GM08714 (cell line): ENCODE results near the gene PLA2G6.
"Not testable (repeated sequence)": the region's sequence is repeated elsewhere in the genome, so short reads cannot be mapped to it uniquely, and the experiment has no call there.

Experiments
- H3K4me3 ChIP-seq: fragments of 200-500 bp; sonication (Bioruptor generic); 2 replicates; pipeline ENCODE4 v1.5.1; 2014; ENCODE audit warnings: mild to moderate bottlenecking, low read length, inconsistent platforms
- ZNF274 ChIP-seq: IDR thresholded peaks from 2 replicates; pipeline ENCODE4 v1.6.1; 2012; ENCODE audit warnings: mild to moderate bottlenecking, low read depth, low read length

PLA2G6 gene

DNA sequence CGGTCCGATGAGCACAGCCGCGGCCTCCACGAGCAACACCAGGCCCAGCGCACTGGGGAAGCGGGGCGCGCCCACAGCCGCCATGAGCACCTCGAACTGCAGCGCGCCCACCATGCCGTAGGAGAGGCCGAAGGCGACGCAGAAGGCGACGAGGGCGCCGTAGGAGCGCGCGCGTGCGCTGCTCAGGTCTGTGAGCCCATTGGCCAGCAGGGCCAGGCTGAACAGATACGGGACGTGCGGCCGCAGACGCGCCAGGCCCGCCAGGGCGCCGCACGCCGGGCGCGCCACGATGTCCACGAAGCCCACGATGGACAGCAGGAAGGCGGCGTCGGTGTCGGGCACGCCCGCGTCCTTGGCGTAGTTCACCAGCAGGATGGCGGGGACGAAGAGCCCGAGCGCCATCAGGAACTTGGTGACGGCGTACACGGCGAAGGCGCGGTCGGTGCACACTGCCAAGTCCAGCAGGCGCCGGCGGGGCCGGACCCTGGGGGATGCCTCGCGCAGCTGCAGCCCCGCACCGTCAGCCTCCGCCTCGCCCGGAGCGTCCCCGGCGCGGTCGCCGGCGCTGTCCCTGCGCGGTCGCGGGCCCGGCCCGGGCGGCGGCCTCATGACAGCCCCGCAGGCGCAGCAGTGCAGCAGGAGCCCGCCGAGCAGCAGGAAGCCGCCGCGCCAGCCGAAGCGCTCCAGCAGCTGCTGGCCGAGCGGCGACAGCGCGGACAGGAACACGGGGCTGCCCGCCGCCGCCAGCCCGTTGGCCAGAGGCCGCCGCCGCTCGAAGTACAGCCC lies 100.6 kb downstream of the PLA2G6 start:
- no peak for TF ChIP-seq ZNF274
- no peak overlapping the region for H3K4me3 ChIP-seq

DNA sequence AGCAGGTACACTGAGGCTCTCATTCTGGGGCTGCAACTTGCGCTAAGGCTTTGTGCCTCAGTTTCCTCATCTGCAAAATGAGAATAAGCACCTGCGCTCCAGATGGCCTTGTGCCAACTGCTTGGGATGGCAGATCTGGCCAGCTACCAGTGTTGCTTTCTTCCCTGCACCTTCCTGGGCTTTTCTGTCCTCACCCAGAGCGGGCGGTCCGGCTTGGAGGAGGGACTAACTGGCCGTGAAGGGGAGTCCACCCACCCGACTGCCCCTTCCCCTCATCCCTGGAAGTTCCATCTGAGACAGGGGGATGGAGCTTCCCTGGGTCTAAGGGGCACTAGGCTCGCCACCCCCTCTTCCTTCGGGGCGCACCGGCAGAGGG lies 101.2 kb downstream of the PLA2G6 start:
- H3K4me3 ChIP-seq: no peak overlapping the region
- TF ChIP-seq ZNF274: no peak

DNA sequence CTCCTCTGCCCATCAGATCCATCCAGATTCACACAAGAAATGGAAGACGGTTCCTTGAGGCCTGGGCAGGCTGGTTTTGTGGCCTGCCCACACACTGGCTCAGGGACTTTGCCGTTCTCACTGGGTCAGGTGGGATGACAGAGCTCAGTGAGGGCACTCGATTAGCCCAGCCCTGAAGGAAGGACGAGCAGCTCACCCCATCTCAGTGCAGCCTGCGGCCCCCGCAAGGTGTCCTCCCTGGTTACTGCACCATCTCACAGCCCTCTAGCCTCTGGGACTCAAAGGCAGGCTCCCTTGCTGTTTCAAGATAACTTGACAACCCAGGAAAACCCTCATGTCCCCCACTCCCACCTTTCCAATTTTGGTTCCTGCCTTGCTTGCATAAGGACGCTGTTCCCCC lies 101.8 kb downstream of the PLA2G6 start:
- TF ChIP-seq ZNF274: no peak
- H3K4me3 ChIP-seq: no peak overlapping the region

DNA sequence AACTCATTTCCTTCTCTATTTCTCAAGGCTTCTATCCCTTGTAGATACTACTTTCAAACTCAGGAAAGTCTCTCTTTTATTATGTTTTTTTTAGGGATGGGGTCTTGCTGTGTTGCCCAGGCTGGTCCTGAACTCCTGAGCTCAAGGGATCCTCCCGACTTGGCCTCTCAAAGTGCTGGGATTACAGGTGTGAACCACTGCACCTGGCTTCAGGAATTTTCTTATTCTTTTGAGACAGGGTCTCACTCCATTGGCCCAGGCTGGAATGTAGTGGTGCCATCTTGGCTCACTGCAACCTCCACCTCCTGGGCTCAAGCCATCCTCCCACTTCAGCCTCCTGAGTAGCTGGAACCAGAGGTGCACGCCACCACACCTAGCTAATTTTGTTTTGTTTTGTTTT lies 102.4 kb downstream of the PLA2G6 start:
- not testable (repeated sequence) for H3K4me3 ChIP-seq

DNA sequence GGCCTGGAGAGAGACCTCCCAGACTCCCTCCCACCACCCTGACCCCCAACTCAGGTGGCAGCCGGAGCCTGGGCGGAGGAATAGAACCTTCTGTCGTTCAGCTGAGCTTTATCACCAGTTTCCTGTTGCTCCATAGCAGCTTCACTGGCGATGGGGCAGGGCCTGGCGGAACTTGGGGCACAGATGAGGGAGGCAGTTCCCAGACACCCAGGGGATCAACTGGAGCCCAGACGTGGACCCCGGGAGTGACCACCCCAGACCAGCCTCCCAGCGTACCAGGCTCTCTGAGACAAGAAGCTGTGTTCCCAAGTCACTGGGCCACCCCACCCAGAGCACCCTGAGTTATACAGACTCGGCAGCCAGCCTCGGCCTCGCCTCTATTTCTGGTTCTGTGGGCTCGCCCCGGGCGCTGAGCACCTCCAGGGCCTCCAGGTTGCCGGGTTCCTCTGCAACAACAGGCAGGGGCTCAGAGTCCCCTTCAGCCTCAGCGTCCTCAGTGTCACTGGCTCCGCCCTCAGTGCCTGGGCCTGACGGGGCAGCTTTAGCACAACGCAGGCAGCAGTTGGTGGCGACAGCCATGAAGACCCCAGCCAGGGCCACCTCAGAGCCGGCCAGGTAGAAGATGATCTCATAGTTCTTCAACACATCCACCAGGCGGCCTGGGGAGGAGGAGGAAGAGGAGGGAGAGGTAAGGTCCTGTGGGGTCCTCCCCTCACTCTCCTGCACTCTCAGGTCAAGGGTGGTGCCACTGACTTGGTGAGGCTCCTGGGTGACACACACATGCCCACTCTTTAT lies 103.4 kb downstream of the PLA2G6 start:
- H3K4me3 ChIP-seq: no peak overlapping the region
- TF ChIP-seq ZNF274: no peak

DNA sequence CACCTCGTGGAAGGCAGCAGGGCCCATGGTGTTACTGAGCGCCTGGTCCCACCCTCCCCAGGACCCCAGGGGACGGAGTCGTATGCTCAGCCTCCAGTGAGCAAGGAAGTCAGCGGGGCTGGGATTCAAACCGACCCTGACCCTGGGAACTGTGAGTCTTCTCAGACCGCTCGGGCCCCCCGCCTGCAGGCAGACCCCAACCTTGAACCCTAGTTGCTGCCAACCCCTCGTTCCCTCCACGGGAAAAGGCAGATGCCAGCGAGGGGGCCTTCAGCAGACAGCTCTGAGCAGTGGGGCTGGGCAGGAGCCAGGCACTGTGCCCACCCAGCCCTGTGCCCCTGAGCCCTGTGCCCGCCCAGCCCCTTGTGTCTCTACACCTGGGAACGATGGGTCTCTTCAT lies 104.0 kb downstream of the PLA2G6 start:
- TF ChIP-seq ZNF274: no peak

DNA sequence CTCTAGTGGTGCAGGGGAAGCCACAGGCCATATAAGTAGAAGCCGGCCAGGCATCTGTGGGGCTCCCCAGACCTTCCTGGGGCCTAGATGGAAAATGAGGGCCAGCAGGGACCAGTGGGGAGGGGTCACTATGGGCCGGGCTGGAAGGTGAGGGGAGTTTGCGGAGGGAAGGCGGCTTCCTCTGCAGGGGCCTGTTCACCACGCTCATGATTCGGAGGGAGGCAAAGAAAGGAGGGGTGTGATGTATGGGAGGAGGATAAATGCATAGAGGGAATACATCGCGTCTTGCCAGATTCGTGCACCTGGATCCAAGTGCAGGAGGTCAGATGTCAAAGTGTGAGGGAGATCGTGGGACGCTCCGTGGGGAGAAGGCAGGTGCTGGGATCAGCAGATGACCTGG lies 104.5 kb downstream of the PLA2G6 start:
- no peak for TF ChIP-seq ZNF274
- H3K4me3 ChIP-seq: no peak overlapping the region

More for the DNA sequence above, 104.0 kb downstream of the PLA2G6 start:
- H3K4me3 ChIP-seq: no peak overlapping the region

DNA sequence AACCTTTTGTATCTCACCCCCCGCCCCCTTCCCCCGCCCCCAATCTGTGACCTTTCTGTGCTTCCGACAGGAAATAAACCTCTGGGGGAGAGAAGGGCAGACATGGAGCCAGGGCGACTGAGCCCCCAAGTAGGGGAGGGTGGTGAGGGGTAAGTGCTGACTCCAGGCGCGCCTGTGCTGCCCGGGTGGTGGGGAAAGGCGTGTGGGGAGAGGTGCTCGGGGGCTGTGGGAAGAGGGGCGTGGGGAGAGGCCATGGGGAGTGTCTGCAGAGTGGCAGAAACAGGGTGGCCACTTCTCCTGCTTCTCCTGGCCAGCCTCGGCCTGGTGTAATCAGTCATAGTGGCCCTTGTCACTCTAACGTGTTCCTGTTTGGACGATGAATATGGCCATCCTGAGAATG lies 105.7 kb downstream of the PLA2G6 start:
- no peak for TF ChIP-seq ZNF274
- H3K4me3 ChIP-seq: no peak overlapping the region

DNA sequence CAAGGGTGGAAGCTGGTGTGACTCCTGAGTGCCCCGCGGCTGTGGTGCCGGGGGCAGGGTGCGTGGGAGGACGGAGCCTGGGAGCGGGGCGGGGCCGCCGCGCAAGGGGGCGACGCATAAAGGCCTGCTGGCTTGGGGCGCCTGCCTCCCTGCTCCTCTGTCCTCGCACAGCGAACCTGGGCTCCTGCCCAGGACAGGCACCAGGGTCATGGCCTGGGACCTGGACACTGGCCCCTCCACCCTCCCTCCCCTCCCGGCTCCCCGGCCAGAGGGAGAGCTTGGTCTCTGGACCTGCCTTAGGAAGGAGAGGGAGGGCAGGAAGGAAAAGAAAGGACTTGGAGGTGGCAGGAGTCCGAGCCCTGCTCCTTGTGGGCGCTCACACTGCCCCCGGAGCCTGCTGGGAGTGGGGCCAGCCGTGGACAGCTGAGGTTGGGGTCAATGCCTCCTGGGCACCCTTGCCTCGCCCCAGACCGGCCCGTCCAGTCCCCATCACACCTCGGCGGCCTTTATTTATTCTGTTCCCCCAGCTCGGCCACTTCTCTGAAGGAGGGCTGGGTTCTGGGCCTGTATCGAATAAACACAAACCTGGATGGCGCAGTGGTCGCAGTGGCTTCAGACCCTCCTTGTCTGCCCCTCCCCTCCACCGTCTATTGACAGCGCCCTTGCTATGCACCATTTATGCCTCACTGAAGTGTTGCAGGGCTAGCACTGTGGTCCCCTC lies 106.4 kb downstream of the PLA2G6 start:
- no peak for TF ChIP-seq ZNF274
- H3K4me3 ChIP-seq: no peak overlapping the region

DNA sequence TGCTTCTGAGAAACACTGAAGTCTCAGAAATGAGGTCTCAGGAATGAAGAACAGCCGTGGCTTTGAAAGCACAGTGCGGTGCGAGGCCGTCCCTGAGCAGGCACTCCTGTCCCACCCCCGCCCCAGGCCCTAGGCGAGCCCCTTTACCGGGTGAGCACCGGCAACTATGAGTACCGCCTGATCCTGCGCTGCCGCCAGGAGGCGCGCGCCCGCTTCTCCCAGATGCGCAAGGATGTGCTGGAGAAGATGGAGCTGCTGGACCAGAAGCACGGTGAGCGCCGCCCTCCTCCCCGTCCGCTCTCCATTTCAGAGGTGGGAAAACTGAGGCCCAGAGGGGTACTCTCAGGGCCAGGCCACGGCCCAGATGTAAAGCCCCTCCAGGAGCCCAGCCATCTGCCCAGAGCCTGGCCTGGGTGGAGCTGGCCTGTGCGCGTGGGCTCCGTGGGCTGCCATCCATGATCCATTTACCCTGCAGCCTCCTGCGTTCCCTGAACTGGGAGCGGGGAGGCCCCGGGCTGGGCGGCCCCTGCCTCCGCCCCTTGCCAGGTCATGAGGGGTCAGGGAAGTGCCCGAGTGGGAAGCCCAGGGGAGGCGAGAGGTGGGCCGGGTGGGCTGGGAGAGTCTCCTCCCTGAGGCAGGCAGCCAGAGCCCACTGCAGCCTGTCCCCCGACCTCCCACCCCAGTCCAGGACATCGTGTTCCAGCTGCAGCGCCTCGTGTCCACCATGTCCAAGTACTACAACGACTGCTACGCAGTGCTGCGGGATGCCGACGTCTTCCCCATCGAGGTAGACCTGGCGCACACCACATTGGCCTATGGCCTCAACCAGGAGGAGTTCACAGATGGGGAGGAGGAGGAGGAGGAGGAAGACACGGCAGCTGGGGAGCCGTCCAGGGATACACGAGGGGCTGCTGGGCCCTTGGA lies 107.2 kb downstream of the PLA2G6 start:
- no peak for TF ChIP-seq ZNF274
- no peak overlapping the region for H3K4me3 ChIP-seq

DNA sequence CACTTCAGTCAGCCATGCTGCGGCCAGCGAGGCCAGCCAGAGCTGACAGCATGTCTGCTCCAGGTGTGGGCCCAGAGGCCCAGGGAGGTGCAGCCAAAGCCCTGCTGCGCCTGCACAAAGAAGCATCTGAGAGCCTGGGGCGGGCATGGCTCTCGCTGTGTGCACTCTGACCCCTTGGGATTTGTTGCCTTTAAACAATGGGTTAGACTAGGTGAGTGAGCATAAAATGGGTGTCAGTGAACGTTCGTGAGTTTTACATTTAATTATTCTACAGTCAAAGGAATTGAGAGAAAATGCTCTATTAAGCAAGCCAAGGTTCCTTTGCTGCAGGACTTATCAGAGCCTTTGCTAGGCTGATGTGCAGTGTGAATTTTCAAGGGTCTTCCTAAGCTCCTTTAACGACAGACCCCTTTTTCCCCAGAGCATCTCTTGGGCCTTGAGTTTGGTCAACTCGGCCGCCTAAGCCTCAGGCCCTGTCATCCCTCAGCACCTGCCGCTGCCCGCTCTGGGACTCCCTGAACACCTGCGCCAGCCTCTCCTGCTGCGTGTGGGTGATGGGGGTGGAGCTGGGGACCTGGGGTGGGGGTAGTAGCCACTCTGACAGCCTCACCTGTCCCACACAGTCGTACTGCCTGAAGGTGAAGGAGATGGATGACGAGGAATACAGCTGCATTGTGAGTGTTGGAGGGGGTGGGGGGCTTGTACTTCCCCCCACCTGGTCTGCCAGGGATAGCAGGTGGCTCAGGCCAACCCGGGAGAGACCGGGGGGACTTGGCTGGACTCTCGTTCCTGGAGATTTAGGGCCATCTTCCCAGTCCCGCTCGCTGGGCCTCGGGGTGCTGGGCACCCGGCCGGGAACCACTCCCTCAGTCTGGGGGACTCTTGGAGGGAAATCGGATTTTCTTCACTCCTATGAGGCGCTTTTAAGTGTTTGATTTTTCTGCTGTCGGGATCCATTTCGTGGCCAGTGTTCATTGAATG lies 108.2 kb downstream of the PLA2G6 start:
- TF ChIP-seq ZNF274: no peak
- no peak overlapping the region for H3K4me3 ChIP-seq

DNA sequence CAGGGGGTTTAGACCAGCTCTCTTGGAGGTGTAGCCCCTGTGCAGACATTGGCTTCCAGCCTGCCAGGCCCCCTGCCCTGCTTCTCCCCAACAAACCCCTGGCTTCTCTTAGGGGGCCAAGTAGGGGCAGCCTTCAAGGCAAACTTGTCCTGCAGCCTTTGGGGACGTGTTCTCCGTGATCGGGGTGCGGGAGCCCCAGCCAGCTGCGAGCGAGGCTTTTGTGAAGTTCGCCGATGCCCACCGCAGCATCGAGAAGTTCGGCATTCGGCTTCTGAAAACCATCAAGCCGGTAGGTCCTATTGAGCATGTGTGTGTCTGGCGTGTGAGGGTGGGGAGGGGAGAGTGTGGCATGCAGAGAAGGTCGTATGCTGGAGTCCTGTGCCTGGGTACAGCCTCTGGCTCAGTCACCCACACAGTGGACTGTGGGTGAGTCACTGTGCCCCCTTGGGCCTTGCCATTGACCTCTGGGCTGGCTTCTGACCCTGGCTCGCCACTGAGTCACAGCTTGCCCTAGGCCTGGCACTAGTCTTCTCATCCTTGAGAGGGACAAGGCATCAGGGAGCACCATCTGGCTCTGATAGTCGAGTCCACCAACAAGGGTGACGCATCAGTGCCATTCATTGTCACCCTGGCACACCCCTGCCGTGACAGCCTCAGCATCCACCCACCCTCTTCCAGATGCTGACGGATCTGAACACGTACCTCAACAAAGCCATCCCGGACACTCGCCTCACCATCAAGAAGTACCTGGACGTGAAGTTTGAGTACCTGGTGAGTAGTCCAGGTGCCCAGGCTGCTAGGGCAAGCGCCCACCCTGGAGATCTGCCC lies 109.1 kb downstream of the PLA2G6 start:
- TF ChIP-seq ZNF274: no peak
- no peak overlapping the region for H3K4me3 ChIP-seq
